Endometrium (tissue), 2 donors: ENCODE measurements around the gene MYO15A.

Source experiments
- FAIRE-seq: peaks from 2 replicates; lab custom pipeline; 2012; peaks lifted over from hg19 to GRCh38; lab: Jason Lieb, UNC
- donor health status: control.
- donor health status: control.

MYO15A gene

GRCh38 chr17:18224387-18225120 lies 116.0 kb downstream of the MYO15A start:
- FAIRE-seq, result no peak

- no peak for FAIRE-seq
Measured at GRCh38 chr17:18225121-18225641, 116.6 kb downstream of the MYO15A start, which contains the start of gene LLGL1. Gene LLGL1 (plus strand): TSS chr17:18225635. CDS start chr17:18225683, 48 bp downstream.

DNA sequence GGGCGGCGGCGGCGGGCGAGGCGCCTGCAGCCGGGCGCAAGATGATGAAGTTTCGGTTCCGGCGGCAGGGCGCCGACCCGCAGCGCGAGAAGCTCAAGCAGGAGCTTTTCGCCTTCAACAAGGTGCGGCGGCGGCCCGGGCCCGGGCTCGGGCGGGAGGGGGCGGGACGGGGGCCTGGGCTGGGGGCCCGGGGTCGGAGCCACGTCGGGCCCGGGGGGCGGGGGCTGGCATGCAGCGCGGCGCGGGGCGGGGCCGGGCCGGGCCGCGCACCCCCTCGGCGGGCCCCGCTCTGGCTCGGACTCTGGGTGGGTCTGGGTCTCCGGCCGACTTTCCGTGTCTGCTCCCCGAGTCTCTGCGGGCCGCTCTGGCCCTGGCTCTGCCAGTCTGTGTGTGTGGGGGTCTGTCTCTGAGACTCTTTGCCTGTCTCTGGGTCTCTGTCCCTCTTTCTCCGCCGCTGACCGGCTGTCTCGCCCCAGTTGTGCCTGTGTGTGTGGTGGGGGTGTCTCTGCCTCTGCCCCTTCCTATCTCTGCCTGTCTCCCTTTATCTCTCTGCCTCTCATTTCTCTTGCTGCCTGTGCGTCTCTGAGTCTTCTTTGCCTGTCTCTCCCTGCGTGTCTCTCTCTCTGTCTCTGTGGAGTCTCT lies 117.2 kb downstream of the MYO15A start:
- no peak for FAIRE-seq

DNA sequence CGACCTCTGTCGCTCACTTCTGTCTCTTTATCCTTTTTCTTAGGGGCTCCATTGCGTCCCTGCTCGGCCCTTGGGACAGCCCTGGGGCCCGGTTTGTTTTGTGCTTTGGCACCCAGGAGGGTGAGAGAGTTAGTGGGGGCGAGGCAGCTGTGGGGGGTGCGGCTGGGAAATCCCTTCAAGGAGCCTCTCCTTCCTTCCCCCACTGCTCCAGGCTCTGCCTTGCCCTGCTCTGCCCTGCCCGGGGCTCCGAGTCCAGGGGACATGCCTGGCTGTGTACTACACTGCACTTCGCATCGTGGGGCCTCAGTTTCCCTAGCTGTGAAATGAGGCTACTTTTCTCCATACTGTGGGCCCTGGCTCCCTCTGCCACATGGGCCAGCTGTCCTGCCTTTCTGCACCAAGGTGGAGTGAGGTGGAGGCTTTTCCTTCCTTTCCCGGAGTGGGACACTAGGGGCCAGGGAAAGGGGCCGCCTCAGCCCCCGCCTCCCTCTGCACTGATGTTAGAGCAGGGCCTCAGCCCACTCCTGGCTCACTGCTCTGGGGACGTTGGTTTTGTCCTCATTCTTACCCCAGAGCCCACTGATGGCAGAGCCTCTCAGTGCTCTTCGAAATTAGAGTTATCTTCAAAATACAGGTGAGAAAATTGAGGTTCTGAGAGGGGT lies 117.9 kb downstream of the MYO15A start:
- no peak for FAIRE-seq

GRCh38 chr17:18227635-18228034 lies 119.1 kb downstream of the MYO15A start:
- no peak for FAIRE-seq

- no peak for FAIRE-seq
Measured at GRCh38 chr17:18228176-18228682, 119.7 kb downstream of the MYO15A start.

GRCh38 chr17:18229254-18229653 lies 120.7 kb downstream of the MYO15A start:
- FAIRE-seq, result no peak
